ENCODE results near the gene ADAMTS13. TPM values are rescaled to one million over a fixed set of nuclear protein-coding genes. Genes with fewer than 3 reads are reported as not detected.

Gene ADAMTS13
- total RNA-seq, 1 donor from 2014 or later = 2.0 TPM

GRCh38 chr9:133472753-133473378 lies 50.7 kb downstream of the ADAMTS13 start:
- Histone ChIP-seq H3K27me3 (ENCODE audit: control insufficient read depth, insufficient read depth, low read length) (no peaks in the 10 kb centered on the region), H3K4me3 (ENCODE audit: low read depth, low read length) (no peak overlapping the region), H3K36me3 (ENCODE audit: control insufficient read depth, insufficient read depth, low read length) (peaks cover 3% of the 10 kb centered on the region)
- DNase-seq (ENCODE audit: low read depth) = no peak
- no peak for TF ChIP-seq CTCF (IDR thresholded peaks at IDR 0.05; ENCODE audit: insufficient read depth, low read length, poor library complexity, severe bottlenecking)

DNA sequence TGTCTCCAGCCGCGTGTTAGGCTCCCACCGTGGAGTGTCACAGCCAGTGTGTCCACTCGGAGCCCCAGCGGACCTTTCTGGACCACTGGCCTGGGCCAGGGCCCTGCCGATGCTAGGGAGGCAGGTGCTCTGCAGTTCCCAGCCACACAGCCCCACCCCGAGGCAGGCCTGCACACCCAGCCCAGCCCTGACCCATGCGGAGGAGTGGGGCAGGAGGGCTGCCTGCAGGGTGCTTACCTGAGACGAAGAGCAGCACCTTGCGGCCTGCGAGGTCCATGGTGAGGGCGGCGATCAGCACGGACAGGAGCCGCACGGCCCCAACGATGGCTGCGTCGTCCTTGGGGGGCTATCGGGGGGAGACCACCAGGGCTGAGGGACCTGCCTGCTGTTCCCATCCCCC lies 51.6 kb downstream of the ADAMTS13 start:
- no peak for TF ChIP-seq CTCF (IDR thresholded peaks at IDR 0.05; ENCODE audit: insufficient read depth, low read length, poor library complexity, severe bottlenecking)
- no peak overlapping the region for H3K4me3 ChIP-seq (ENCODE audit: low read depth, low read length)
- peaks cover 3% of the 10 kb centered on the region for H3K36me3 ChIP-seq (ENCODE audit: control insufficient read depth, insufficient read depth, low read length)
- DNase-seq (ENCODE audit: low read depth) = no peak
- H3K27me3 ChIP-seq (ENCODE audit: control insufficient read depth, insufficient read depth, low read length) = no peaks in the 10 kb centered on the region

DNA sequence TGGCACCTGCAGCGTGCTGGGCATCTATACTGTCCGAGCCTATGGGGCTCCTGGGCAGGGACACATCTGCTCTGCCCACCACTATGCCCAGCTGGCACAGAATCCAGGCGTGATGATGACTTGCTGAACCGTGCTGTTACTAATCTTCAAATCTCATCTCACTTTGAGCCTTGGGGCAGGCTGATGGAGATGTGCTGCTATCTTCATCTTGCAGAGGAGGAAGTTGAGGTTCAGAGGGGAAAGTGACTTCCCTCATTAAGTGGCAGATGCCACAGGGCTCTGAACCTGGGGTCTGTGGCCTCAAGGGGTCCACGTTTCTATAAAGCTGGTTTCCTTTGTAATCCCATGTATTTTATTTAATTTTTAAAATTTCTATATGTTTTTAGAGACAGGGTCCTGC lies 52.0 kb downstream of the ADAMTS13 start:
- Histone ChIP-seq H3K4me3 (ENCODE audit: low read depth, low read length) (no peak overlapping the region), H3K36me3 (ENCODE audit: control insufficient read depth, insufficient read depth, low read length) (peaks cover 3% of the 10 kb centered on the region), H3K27me3 (ENCODE audit: control insufficient read depth, insufficient read depth, low read length) (no peaks in the 10 kb centered on the region)
- TF ChIP-seq CTCF (IDR thresholded peaks at IDR 0.05; ENCODE audit: insufficient read depth, low read length, poor library complexity, severe bottlenecking) = no peak
- DNase-seq (ENCODE audit: low read depth) = no peak

DNA sequence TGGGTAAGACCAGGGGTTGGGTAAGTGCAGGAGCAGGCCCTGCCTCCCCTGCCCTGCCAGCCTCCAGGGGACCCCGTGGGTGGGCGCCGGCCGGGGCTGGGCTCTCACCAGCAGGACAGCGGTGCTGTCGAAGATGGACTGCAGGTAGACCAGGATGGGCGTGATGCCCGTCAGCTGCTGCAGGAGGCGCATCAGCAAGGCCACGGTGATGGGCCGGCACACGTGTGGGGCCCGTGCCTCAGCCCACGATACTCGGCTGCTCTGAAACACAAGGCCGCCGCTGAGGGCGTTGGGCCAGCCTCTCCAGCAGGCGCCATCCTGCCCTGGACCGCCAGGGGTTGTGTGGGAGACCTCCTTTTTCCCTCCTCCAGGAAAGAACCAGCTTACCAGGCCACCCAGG lies 52.7 kb downstream of the ADAMTS13 start:
- H3K4me3 ChIP-seq (ENCODE audit: low read depth, low read length) = no peak overlapping the region

DNA sequence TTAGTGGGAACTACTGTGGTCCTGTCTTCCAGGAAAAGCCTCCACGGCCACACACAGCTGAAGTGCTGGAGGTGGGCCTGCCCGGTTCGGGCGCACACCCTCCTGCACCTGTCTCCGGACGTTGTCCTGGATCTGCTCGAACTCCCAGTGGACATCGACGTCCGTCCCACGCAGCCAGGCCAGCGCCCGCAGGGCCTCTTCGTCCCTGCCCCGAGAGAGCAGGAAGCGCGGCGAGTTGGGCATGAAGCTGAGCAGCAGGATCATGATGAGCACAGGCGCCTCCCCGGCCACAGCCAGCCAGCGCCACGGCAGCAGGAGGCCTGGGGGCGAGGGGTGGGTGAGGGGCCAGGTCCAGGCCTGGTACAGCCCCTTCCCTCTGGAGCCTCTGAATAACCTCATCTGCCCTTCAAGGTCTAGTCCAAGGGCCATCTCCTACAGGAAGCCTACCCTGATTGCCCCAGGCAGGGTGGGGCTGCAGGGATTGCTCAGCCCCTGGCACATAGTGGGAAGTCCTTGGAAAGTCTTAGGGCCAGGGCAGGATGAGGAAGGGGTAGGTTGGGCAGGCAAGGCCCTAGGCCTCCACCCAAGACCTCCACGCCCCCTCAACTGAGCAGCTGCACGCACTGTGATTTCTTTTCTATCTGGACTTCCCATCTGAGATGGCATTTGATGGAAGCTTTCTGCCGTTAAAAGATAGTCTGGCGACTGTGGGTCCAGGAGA lies 53.3 kb downstream of the ADAMTS13 start:
- Histone ChIP-seq H3K27me3 (ENCODE audit: control insufficient read depth, insufficient read depth, low read length) (no peaks in the 10 kb centered on the region), H3K4me3 (ENCODE audit: low read depth, low read length) (no peak overlapping the region), H3K36me3 (ENCODE audit: control insufficient read depth, insufficient read depth, low read length) (peaks cover 3% of the 10 kb centered on the region)
- no peak for TF ChIP-seq CTCF (IDR thresholded peaks at IDR 0.05; ENCODE audit: insufficient read depth, low read length, poor library complexity, severe bottlenecking)
- no peak for DNase-seq (ENCODE audit: low read depth)

More for the DNA sequence above, 52.7 kb downstream of the ADAMTS13 start:
- H3K27me3 ChIP-seq (ENCODE audit: control insufficient read depth, insufficient read depth, low read length) = no peaks in the 10 kb centered on the region
- H3K36me3 ChIP-seq (ENCODE audit: control insufficient read depth, insufficient read depth, low read length) = peaks cover 3% of the 10 kb centered on the region
- no peak for TF ChIP-seq CTCF (IDR thresholded peaks at IDR 0.05; ENCODE audit: insufficient read depth, low read length, poor library complexity, severe bottlenecking)
- no peak for DNase-seq (ENCODE audit: low read depth)
